Thyroid gland (tissue), 4 donors: ENCODE results near the gene RANBP1. TPM values are rescaled to one million over a fixed set of nuclear protein-coding genes. Genes with fewer than 3 reads are reported as not detected.

Experiments used
- DNase-seq, 2 donors: peaks; one replicate each; pipeline ENCODE4 v3.0.0-alpha.2; 2019
- H3K27ac ChIP-seq, 3 donors: fragments of 200-600 bp; sonication (generic); 1 replicate in 2 of 3; 2 replicates in 1 of 3; pipeline ENCODE4 v1.5.1; 2016 to 2019; ENCODE audit warnings: mild to moderate bottlenecking in 1 of 3, moderate library complexity in 1 of 3
- H3K27me3 ChIP-seq: fragments of 200-600 bp; sonication (generic); one replicate; pipeline ENCODE4 v1.5.1; 2019
- H3K36me3 ChIP-seq, 2 donors: fragments of 200-600 bp; sonication (generic); one replicate each; pipeline ENCODE4 v1.5.1; 2016 to 2019
- H3K4me1 ChIP-seq, 2 donors: fragments of 200-600 bp; sonication (generic); one replicate each; pipeline ENCODE4 v1.5.1; 2017 to 2019
- H3K4me3 ChIP-seq, 3 donors: fragments of 200-600 bp; sonication (generic); replicated peaks in 1 of 3; 1 replicate in 2 of 3; 2 replicates in 1 of 3; pipeline ENCODE4 v1.5.1; 2016; ENCODE audit warnings: mild to moderate bottlenecking in 1 of 3
- H3K9me3 ChIP-seq: fragments of 200-600 bp; sonication (generic); one replicate; pipeline ENCODE4 v1.5.1; 2017
- CTCF ChIP-seq, 6 experiments: fragments of 200-600 bp in 3 of 6; fragments of 450-650 bp in 3 of 6; sonication (generic) in 3 of 6; IDR thresholded peaks; one replicate each; pipeline ENCODE4 v1.5.1; 2016 to 2019; ENCODE audit warnings: antibody characterized with exemption in 6 of 6, mild to moderate bottlenecking in 2 of 6, inconsistent platforms in 1 of 6, moderate library complexity in 1 of 6
- POLR2A ChIP-seq, 2 donors: fragments of 450-650 bp; IDR thresholded peaks; one replicate each; pipeline ENCODE4 v1.6.1; 2017; ENCODE audit warnings: antibody characterized with exemption in 2 of 2, mild to moderate bottlenecking in 2 of 2, moderate library complexity in 1 of 2
- WGBS, 2 donors: methylation state at CpG; one replicate each; pipeline ENCODE4 v1.1.5; 2017; 5-methylcytosine and 5-hydroxymethylcytosine counted together
- intact Hi-C: fragments of 100-400 bp; cut with DNase I; formaldehyde crosslinking; loops from one replicate; pipeline ENCODE4 v1.15.1; 2023
- total RNA-seq, 4 donors: library from RNA; depleted of rRNA; stranded (reverse); fragments of >200 nt; gene quantifications; one replicate each; pipeline ENCODE4 v1.2.3, GENCODE V29; 2016

Gene RANBP1
- total RNA-seq, 4 donors from 2014 or later: 125 to 232 (median 173) TPM

- TF ChIP-seq CTCF (IDR thresholded peaks at IDR 0.05) (no peak), POLR2A (IDR thresholded peaks at IDR 0.05) (no peak)
- Histone ChIP-seq H3K27me3 (no peaks in the 10 kb centered on the region), H3K9me3 (no peaks in the 10 kb centered on the region), H3K36me3 (peaks cover 0 to 5% of the 10 kb centered on the region in 2 donors), H3K27ac (no peak overlapping the region), H3K4me1 (peaks cover 0 to 3% of the 10 kb centered on the region in 2 donors), H3K4me3 (no peak overlapping the region)
- DNase-seq: no peak
- WGBS, 2 donors: 90 to 95% methylated on average over 26 to 43 of the region's 65 CpGs
- intact Hi-C loops: no loop called here
Observed at GRCh38 chr22:20142711-20143621, 27.1 kb downstream of the RANBP1 start.

- no peaks in the 10 kb centered on the region for H3K9me3 ChIP-seq
- H3K27me3 ChIP-seq: no peaks in the 10 kb centered on the region
- DNase-seq: no peak
- TF ChIP-seq POLR2A (IDR thresholded peaks at IDR 0.05) (no peak), CTCF (IDR thresholded peaks at IDR 0.05) (no peak)
- no peak overlapping the region for H3K4me3 ChIP-seq
- H3K36me3 ChIP-seq: peaks cover 0 to 5% of the 10 kb centered on the region in 2 donors
- no peak overlapping the region for H3K27ac ChIP-seq
- intact Hi-C loops: no loop called here
- no peaks in the 10 kb centered on the region for H3K4me1 ChIP-seq
- 65 to 88% methylated on average over 6 to 15 of the region's 19 CpGs for WGBS, 2 donors
Observed at GRCh38 chr22:20143883-20144665, 28.2 kb downstream of the RANBP1 start.

GRCh38 chr22:20145206-20145831 is 29.4 kb downstream of the RANBP1 start:
- no peak overlapping the region for H3K4me3 ChIP-seq
- DNase-seq: no peak
- H3K27me3 ChIP-seq: no peaks in the 10 kb centered on the region
- H3K9me3 ChIP-seq: no peaks in the 10 kb centered on the region
- H3K36me3 ChIP-seq: peaks cover 0 to 5% of the 10 kb centered on the region in 2 donors
- intact Hi-C loops: no loop called here
- TF ChIP-seq POLR2A (IDR thresholded peaks at IDR 0.05) (no peak), CTCF (IDR thresholded peaks at IDR 0.05) (no peak)
- 90 to 93% methylated on average over 8 to 16 of the region's 22 CpGs for WGBS, 2 donors
- no peaks in the 10 kb centered on the region for H3K4me1 ChIP-seq
- H3K27ac ChIP-seq: no peak overlapping the region

GRCh38 chr22:20145832-20146223 is 29.9 kb downstream of the RANBP1 start:
- H3K9me3 ChIP-seq: no peaks in the 10 kb centered on the region
- H3K4me3 ChIP-seq: no peak overlapping the region
- intact Hi-C loops: no loop called here
- no peak for TF ChIP-seq CTCF (IDR thresholded peaks at IDR 0.05)
- no peak for TF ChIP-seq POLR2A (IDR thresholded peaks at IDR 0.05)
- H3K36me3 ChIP-seq: peaks cover 0 to 5% of the 10 kb centered on the region in 2 donors
- WGBS, 2 donors: 93 to 94% methylated on average over 11 to 14 of the region's 21 CpGs
- no peaks in the 10 kb centered on the region for H3K4me1 ChIP-seq
- DNase-seq: no peak
- H3K27ac ChIP-seq: no peak overlapping the region
- no peaks in the 10 kb centered on the region for H3K27me3 ChIP-seq
